ENCODE results near the gene SPATA20.

SPATA20 gene

GRCh38 chr17:50547035-50547735 lies at the start of gene SPATA20:
TSS of gene SPATA20 (plus strand) at chr17:50547174. CDS start at chr17:50547209, 35 bp downstream.
- DNase-seq, result peak; percentile 86

GRCh38 chr17:50498021-50498874 lies 48.7 kb upstream of the SPATA20 start:
- DNase-seq, result no peak

GRCh38 chr17:50499270-50499669 lies 47.7 kb upstream of the SPATA20 start:
- no peak for DNase-seq

- DNase-seq, result no peak
These were observed 47.3 kb upstream of the SPATA20 start for GRCh38 chr17:50499721-50500120.

GRCh38 chr17:50501054-50501453 lies 45.9 kb upstream of the SPATA20 start:
- no peak for DNase-seq

GRCh38 chr17:50502301-50502990 lies 44.5 kb upstream of the SPATA20 start:
- no peak for DNase-seq

- DNase-seq, result no peak
These were observed 41.3 kb upstream of the SPATA20 start for GRCh38 chr17:50505591-50506130.

- DNase-seq, result no peak
These were observed 40.7 kb upstream of the SPATA20 start for GRCh38 chr17:50506298-50506697.

GRCh38 chr17:50507871-50508572 lies 39.0 kb upstream of the SPATA20 start, which contains the start of gene MYCBPAP:
TSS of gene MYCBPAP (plus strand) at chr17:50508439. CDS start at chr17:50508675, 236 bp downstream.
- DNase-seq, result no peak

GRCh38 chr17:50508573-50509460 lies 38.2 kb upstream of the SPATA20 start:
- no peak for DNase-seq

- no peak for DNase-seq
These were observed 35.9 kb upstream of the SPATA20 start for GRCh38 chr17:50511058-50511457.

GRCh38 chr17:50513495-50513894 lies 33.5 kb upstream of the SPATA20 start:
- DNase-seq, result no peak

GRCh38 chr17:50514388-50514787 lies 32.6 kb upstream of the SPATA20 start:
- DNase-seq, result no peak

- DNase-seq, result no peak
These were observed 31.9 kb upstream of the SPATA20 start for GRCh38 chr17:50514936-50515702.

GRCh38 chr17:50517011-50517410 lies 30.0 kb upstream of the SPATA20 start:
- DNase-seq, result no peak

GRCh38 chr17:50517504-50518383 lies 29.2 kb upstream of the SPATA20 start:
- DNase-seq, result no peak

GRCh38 chr17:50518384-50519023 lies 28.5 kb upstream of the SPATA20 start:
- no peak for DNase-seq

- DNase-seq, result no peak
These were observed 27.7 kb upstream of the SPATA20 start for GRCh38 chr17:50519141-50519834.

All from GDM1 (cell line).